B cell (primary cell): ENCODE data around the gene ZNF407. TPM values are rescaled to one million over a fixed set of nuclear protein-coding genes. Genes with fewer than 3 reads are reported as not detected.

Experiments
- ATAC-seq: fragments of 200-7000 bp; cut with Tn5 transposase; one replicate; pipeline ENCODE4 v1.10.0; 2021; ENCODE audit warnings: low read depth, mild to moderate bottlenecking, moderate number of reproducible peaks, moderate library complexity
- CTCF ChIA-PET: fragments of 350-600 bp; sonication (Branson Sonifier 250); formaldehyde crosslinking; loops from one replicate; lab custom pipeline; 2021; ENCODE audit warnings: antibody characterized with exemption, inconsistent platforms; lab: Charles Lee
- POLR2A ChIA-PET: fragments of 350-600 bp; sonication (Branson Sonifier 250); formaldehyde crosslinking; loops from one replicate; lab custom pipeline; 2021; ENCODE audit warnings: antibody characterized with exemption; lab: Charles Lee
- DNase-seq: peaks from one replicate; pipeline ENCODE4 v3.0.0; 2013
- H2AFZ ChIP-seq: 2 replicates; pipeline ENCODE4 v1.6.1; 2012; ENCODE audit warnings: mild to moderate bottlenecking, low read depth, low read length; ENCODE audit not compliant: insufficient read depth, poor library complexity, severe bottlenecking
- H3K27ac ChIP-seq, 2 donors: 1 replicate in 1 of 2; 2 replicates in 1 of 2; pipeline ENCODE4 v1.5.1; 2012 to 2013; ENCODE audit warnings: low read length in 2 of 2, mild to moderate bottlenecking in 2 of 2, moderate library complexity in 1 of 2
- H3K27me3 ChIP-seq, 4 experiments: fragments of 200-600 bp in 1 of 4; sonication (generic) in 1 of 4; replicated peaks in 1 of 4; 1 replicate in 2 of 4; 2 replicates in 2 of 4; pipeline versions ENCODE4 v1.6.1 to v1.7.0; 2013 to 2016; ENCODE audit warnings: low read length in 3 of 4, mild to moderate bottlenecking in 2 of 4, mixed read lengths in 1 of 4, moderate library complexity in 1 of 4; ENCODE audit not compliant: insufficient read depth in 4 of 4, control insufficient read depth in 3 of 4; ENCODE audit errors: control extremely low read depth in 1 of 4
- H3K36me3 ChIP-seq, 2 experiments: replicated peaks in 1 of 2; 1 replicate in 1 of 2; 2 replicates in 1 of 2; pipeline versions ENCODE4 v1.6.1 to v1.7.1; 2013; ENCODE audit warnings: low read length in 1 of 2; ENCODE audit not compliant: insufficient read depth in 2 of 2, control insufficient read depth in 1 of 2; ENCODE audit errors: control extremely low read depth in 1 of 2, extremely low read depth in 1 of 2
- H3K4me1 ChIP-seq, 2 donors: fragments of 200-600 bp in 1 of 2; sonication (generic) in 1 of 2; 1 replicate in 1 of 2; 2 replicates in 1 of 2; pipeline versions ENCODE4 v1.5.1 to v1.6.1; 2013 to 2017; ENCODE audit warnings: low read length in 2 of 2; ENCODE audit not compliant: control insufficient read depth in 2 of 2, insufficient read depth in 2 of 2
- H3K4me2 ChIP-seq: replicated peaks from 2 replicates; pipeline ENCODE3; 2012; ENCODE audit warnings: mild to moderate bottlenecking, low read depth, low read length; ENCODE audit not compliant: poor library complexity, severe bottlenecking
- H3K4me3 ChIP-seq, 5 experiments: fragments of 200-600 bp in 1 of 5; sonication (generic) in 1 of 5; 1 replicate in 3 of 5; 2 replicates in 2 of 5; pipeline versions ENCODE4 v1.5.1 to v1.7.0; 2011 to 2016; ENCODE audit warnings: low read length in 4 of 5, mild to moderate bottlenecking in 4 of 5, low read depth in 2 of 5, control low read depth in 1 of 5, moderate library complexity in 1 of 5; ENCODE audit not compliant: insufficient read depth in 1 of 5; ENCODE audit errors: control extremely low read depth in 1 of 5, extremely low read depth in 1 of 5
- H3K79me2 ChIP-seq: fragments of 200-600 bp; sonication (generic); one replicate; pipeline ENCODE4 v1.6.0; 2016; ENCODE audit warnings: low read length; ENCODE audit not compliant: control insufficient read depth, insufficient read depth
- H3K9ac ChIP-seq: fragments of 200-600 bp; sonication (generic); 2 replicates; pipeline ENCODE4 v1.6.1; 2017; ENCODE audit warnings: mild to moderate bottlenecking, low read length, moderate library complexity
- H3K9me3 ChIP-seq, 3 donors: one replicate each; pipeline versions ENCODE4 v1.6.1 to v1.7.1; 2013; ENCODE audit warnings: low read length in 2 of 3; ENCODE audit not compliant: control insufficient read depth in 2 of 3, insufficient read depth in 1 of 3; ENCODE audit errors: control extremely low read depth in 1 of 3
- H4K20me1 ChIP-seq: 2 replicates; pipeline ENCODE4 v1.6.0; 2012; ENCODE audit warnings: mild to moderate bottlenecking, low read length; ENCODE audit not compliant: insufficient read depth, control insufficient read depth, poor library complexity, severe bottlenecking
- H3K27ac Mint-ChIP-seq: one replicate; pipeline ENCODE4 v1.8.0; 2021; ENCODE audit warnings: mixed read lengths
- H3K27me3 Mint-ChIP-seq: one replicate; pipeline ENCODE4 v1.8.0; 2021; ENCODE audit warnings: mixed read lengths
- H3K4me1 Mint-ChIP-seq: one replicate; pipeline ENCODE4 v1.8.0; 2021; ENCODE audit warnings: mixed read lengths
- H3K4me3 Mint-ChIP-seq: one replicate; pipeline ENCODE4 v1.8.0; 2021; ENCODE audit warnings: mixed read lengths
- H3K9me3 Mint-ChIP-seq: one replicate; pipeline ENCODE4 v1.8.0; 2022; ENCODE audit warnings: mixed read lengths; ENCODE audit not compliant: insufficient read depth
- EZH2 ChIP-seq: IDR thresholded peaks from 2 replicates; pipeline ENCODE4 v1.6.1; 2012; ENCODE audit warnings: borderline replicate concordance, low read depth, mild to moderate bottlenecking, moderate library complexity, low read length; ENCODE audit not compliant: insufficient read depth, poor library complexity, severe bottlenecking
- WGBS: methylation state at CpG from one replicate; pipeline ENCODE4 v1.1.5; 2013; ENCODE audit warnings: missing lambda C conversion rate; ENCODE audit not compliant: insufficient coverage; 5-methylcytosine and 5-hydroxymethylcytosine counted together
- intact Hi-C: fragments of 100-400 bp; cut with micrococcal nuclease; formaldehyde crosslinking; loops from one replicate; pipeline ENCODE4 v1.10.0; 2022
- polyA plus RNA-seq: library from polyadenylated mRNA; depleted of rRNA; stranded (reverse); fragments of >200 nt; gene quantifications from 2 replicates; pipeline ENCODE4 v1.2.3, GENCODE V29; 2012
- total RNA-seq, 2 donors: library from RNA; stranded (reverse); fragments of 120-200 nt in 1 of 2; gene quantifications; 1 replicate in 1 of 2; 2 replicates in 1 of 2; pipeline versions ENCODE4 v1.2.3 to v1.2.4, GENCODE V29; 2013 to 2022
- TF ChIP-seq, protein P1 (sequence below): fragments of 200-600 bp; IDR thresholded peaks from one replicate; pipeline ENCODE4 v1.8.0; 2022; ENCODE audit warnings: antibody characterized with exemption, mild to moderate bottlenecking

ZNF407 gene
- total and polyA plus RNA-seq, 2 donors (not counting 1 experiment from before 2014, with no cell fraction given), result 4.5 to 37.1 TPM

DNA sequence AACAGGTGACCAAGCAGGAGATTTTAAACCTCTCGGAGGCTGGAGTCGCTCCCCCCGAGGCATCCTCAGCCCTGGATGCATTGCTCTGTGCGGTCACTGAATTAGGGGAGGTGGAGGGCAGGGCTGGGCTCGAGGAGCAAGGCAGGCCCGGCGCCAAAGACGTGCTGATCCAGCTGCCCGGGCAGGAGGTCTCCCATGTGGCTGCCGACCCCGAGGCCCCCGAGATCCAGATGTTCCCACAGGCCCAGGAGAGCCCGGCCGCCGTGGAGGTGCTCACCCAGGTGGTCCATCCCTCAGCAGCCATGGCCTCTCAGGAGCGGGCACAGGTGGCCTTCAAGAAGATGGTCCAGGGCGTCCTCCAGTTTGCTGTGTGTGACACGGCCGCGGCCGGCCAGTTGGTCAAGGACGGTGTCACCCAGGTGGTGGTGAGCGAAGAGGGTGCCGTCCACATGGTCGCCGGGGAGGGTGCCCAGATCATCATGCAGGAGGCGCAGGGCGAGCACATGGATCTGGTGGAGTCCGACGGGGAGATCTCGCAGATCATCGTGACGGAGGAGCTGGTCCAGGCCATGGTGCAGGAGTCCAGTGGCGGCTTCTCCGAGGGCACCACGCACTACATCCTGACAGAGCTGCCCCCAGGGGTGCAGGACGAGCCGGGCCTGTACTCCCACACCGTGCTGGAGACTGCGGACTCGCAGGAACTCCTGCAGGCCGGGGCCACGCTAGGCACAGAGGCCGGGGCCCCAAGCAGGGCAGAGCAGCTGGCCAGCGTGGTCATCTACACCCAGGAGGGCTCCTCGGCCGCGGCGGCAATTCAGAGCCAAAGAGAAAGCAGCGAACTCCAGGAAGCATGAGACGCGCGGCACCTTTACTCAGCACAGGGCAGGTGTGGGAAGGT lies 466.2 kb downstream of the ZNF407 start:
- Histone ChIP-seq H3K79me2 (no peaks in the 10 kb centered on the region), H4K20me1 (no peaks in the 10 kb centered on the region), H3K9ac (no peak overlapping the region), H3K27me3 (no peaks in the 10 kb centered on the region), H3K9me3 (peaks cover 0 to 6% (median 0%) of the 10 kb centered on the region in 3 donors), H3K4me2 (no peak overlapping the region), H3K4me1 (no peaks in the 10 kb centered on the region), H3K4me3 (no peak overlapping the region), H3K27ac (no peak overlapping the region), H2AFZ (no peak overlapping the region), H3K36me3 (peaks cover 0 to 22% of the 10 kb centered on the region in 2 experiments)
- DNase-seq (no peak), ATAC-seq (no peak)
- 97% methylated on average over 52 of the region's 53 CpGs for WGBS
- H3K27me3 Mint-ChIP-seq, result no peaks in the 10 kb centered on the region
- H3K4me1 Mint-ChIP-seq, result peaks cover 4% of the 10 kb centered on the region
- H3K27ac Mint-ChIP-seq, result no peak overlapping the region
- ChIA-PET CTCF (no interaction called here), POLR2A (no interaction called here)
- no peaks in the 10 kb centered on the region for H3K9me3 Mint-ChIP-seq
- TF ChIP-seq EZH2, result no peak
- TF ChIP-seq, protein P1, sequence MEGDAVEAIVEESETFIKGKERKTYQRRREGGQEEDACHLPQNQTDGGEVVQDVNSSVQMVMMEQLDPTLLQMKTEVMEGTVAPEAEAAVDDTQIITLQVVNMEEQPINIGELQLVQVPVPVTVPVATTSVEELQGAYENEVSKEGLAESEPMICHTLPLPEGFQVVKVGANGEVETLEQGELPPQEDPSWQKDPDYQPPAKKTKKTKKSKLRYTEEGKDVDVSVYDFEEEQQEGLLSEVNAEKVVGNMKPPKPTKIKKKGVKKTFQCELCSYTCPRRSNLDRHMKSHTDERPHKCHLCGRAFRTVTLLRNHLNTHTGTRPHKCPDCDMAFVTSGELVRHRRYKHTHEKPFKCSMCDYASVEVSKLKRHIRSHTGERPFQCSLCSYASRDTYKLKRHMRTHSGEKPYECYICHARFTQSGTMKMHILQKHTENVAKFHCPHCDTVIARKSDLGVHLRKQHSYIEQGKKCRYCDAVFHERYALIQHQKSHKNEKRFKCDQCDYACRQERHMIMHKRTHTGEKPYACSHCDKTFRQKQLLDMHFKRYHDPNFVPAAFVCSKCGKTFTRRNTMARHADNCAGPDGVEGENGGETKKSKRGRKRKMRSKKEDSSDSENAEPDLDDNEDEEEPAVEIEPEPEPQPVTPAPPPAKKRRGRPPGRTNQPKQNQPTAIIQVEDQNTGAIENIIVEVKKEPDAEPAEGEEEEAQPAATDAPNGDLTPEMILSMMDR, result no peak
- intact Hi-C loops, result no loop called here
- no peak overlapping the region for H3K4me3 Mint-ChIP-seq

DNA sequence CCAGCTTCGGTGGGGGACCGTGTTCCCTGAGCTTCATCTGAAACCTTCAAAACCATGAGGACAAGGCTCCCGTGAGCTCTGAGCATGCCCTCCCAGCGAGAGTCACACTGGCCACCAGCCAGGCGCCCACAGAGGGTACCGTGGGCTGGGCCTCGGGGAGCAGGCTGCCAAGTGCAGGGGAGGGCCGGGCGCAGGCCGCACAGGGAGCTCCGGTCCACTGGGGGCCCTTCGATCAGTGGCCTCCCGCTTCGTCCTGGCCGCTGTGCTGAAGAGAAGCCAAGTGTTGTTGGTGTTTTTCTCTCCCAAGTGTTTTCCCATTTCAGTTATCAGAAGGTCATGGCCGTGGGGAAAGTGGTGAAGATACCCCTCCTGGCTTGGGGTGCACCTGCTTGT lies 466.8 kb downstream of the ZNF407 start:
- no peak for ATAC-seq
- Histone ChIP-seq H2AFZ (no peak overlapping the region), H3K4me1 (no peaks in the 10 kb centered on the region), H3K79me2 (no peaks in the 10 kb centered on the region), H3K4me3 (no peak overlapping the region), H3K4me2 (no peak overlapping the region), H3K36me3 (peaks cover 0 to 22% of the 10 kb centered on the region in 2 experiments), H3K27me3 (no peaks in the 10 kb centered on the region), H4K20me1 (no peaks in the 10 kb centered on the region), H3K9ac (no peak overlapping the region), H3K9me3 (peaks cover 0 to 6% (median 0%) of the 10 kb centered on the region in 3 donors), H3K27ac (no peak overlapping the region)
- 93% methylated on average over 14 of the region's 16 CpGs for WGBS
- intact Hi-C loops, result no loop called here
- Mint-ChIP-seq H3K4me1 (peaks cover 4% of the 10 kb centered on the region), H3K27ac (no peak overlapping the region), H3K9me3 (no peaks in the 10 kb centered on the region), H3K27me3 (no peaks in the 10 kb centered on the region), H3K4me3 (no peak overlapping the region)
- ChIA-PET POLR2A (no interaction called here), CTCF (no interaction called here)
- no peak for TF ChIP-seq EZH2
- TF ChIP-seq, protein P1, result no peak
- no peak for DNase-seq
